Stimulated activated naive CD8-positive, alpha-beta T cell treated with anti-CD3 and anti-CD28 coated beads, Interleukin-15, Interleukin-2, amounts not matched to agents 100 ng/mL and 50 ng/mL, for 24 hours (primary cell): ENCODE measurements around the gene FNBP1.
"Not testable (repeated sequence)": the region's sequence is repeated elsewhere in the genome, so short reads cannot be mapped to it uniquely, and the experiment has no call there.

Source experiments
- H3K27ac Mint-ChIP-seq: one replicate; pipeline ENCODE4 v1.8.0; 2021; ENCODE audit warnings: mild to moderate bottlenecking, mixed read lengths
- H3K27me3 Mint-ChIP-seq: one replicate; pipeline ENCODE4 v1.8.0; 2021; ENCODE audit warnings: mixed read lengths
- H3K36me3 Mint-ChIP-seq: one replicate; pipeline ENCODE4 v1.8.0; 2021; ENCODE audit warnings: low read depth, mixed read lengths
- H3K4me1 Mint-ChIP-seq: one replicate; pipeline ENCODE4 v1.8.0; 2021; ENCODE audit warnings: low read depth, mixed read lengths
- H3K4me3 Mint-ChIP-seq: one replicate; pipeline ENCODE4 v1.8.0; 2021; ENCODE audit warnings: mild to moderate bottlenecking, mixed read lengths
- H3K9me3 Mint-ChIP-seq: one replicate; pipeline ENCODE4 v1.8.0; 2021; ENCODE audit warnings: mixed read lengths

The FNBP1 gene

DNA sequence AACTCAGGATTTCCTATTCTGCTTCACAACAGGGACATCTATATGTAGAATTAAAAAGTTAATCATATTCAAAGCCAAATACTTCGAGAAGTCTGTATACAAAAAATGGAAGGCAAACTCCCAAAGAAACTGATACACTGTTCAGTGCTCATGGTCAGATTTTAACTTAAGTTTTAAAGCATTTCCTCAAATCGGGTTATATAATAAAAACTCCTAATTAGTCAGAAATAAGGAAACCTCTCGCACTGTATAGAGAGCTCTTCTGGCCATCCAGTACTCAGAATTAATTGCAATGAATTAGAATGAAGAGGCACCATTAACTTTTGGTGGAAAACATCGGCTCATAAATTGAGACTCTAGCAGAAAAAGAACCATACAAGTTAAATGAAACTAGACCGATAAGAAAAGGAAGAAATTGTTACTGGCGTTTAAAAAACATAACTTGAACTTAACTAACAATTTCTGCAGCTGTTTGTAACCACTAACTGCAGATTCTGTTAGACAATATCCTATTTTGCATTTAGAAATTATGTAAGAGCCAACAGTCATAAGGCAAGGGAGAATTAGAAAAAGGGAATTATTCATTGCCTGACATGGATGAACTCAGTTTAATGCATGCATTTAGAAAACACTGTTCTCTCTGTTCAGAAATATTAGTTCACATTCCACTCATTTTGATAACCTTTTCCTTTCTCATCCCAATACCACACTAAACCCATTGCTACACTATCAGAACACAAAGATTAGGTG lies 96.6 kb downstream of the FNBP1 start:
- Mint-ChIP-seq H3K9me3 (peaks cover 9% of the 10 kb centered on the region), H3K27ac (peak overlapping the region; percentile 84), H3K4me1 (peaks cover 69% of the 10 kb centered on the region), H3K36me3 (peaks cover 72% of the 10 kb centered on the region), H3K27me3 (no peaks in the 10 kb centered on the region), H3K4me3 (peak overlapping the region; percentile 59)

DNA sequence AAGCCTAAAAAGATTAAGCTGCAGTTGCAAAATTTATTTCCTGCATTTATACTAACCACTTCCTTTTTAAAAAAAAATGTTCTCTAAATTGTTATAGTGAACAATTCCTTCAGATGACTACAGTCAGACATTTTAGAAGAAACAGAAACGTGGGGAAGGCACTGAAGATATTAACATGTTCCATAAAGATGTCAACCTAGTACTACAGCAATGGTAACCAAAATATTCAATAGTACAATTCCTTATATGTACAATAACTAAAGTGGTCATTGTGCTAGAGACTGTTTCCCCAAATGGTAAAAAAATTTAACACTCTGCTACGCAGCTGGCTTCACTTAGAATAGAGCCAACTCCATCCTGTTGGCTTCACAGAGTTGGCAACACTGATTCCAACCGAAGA lies 97.7 kb downstream of the FNBP1 start:
- peaks cover 67% of the 10 kb centered on the region for H3K4me1 Mint-ChIP-seq
- H3K27me3 Mint-ChIP-seq: no peaks in the 10 kb centered on the region
- no peak overlapping the region for H3K4me3 Mint-ChIP-seq
- peaks cover 9% of the 10 kb centered on the region for H3K9me3 Mint-ChIP-seq
- H3K27ac Mint-ChIP-seq: peak overlapping the region; percentile 55
- peaks cover 72% of the 10 kb centered on the region for H3K36me3 Mint-ChIP-seq

DNA sequence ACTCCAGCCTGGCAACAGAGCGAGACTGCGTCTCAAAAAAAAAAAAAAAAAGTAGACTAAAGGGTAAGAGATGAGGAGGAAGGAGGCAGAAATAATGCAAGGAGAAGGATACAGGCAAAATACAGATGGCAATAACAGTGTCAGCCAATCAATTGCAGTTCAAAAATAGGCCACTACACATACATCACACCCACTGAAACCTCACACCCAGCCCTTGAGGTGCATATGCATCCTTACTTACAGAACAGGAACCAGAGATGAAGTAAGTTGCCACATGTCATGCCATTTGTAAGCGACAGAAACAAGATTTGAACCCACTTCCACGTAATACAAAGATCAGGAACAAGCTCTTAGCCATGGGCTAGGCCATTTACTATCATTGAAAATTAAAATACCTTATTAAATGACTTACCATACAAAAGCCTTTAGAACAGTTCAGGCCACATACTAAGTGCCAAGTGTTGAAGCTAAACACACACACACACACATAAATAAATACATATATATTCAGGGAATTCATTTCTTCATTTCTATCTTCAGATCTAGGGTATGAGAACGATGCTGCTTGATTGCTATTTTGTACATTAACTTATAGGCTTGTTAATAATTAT lies 98.4 kb downstream of the FNBP1 start:
- peaks cover 72% of the 10 kb centered on the region for H3K36me3 Mint-ChIP-seq
- H3K4me3 Mint-ChIP-seq: peak overlapping the region; percentile 59
- H3K9me3 Mint-ChIP-seq: peaks cover 9% of the 10 kb centered on the region
- H3K27me3 Mint-ChIP-seq: no peaks in the 10 kb centered on the region
- H3K27ac Mint-ChIP-seq: peak overlapping the region; percentile 87
- H3K4me1 Mint-ChIP-seq: peaks cover 67% of the 10 kb centered on the region

DNA sequence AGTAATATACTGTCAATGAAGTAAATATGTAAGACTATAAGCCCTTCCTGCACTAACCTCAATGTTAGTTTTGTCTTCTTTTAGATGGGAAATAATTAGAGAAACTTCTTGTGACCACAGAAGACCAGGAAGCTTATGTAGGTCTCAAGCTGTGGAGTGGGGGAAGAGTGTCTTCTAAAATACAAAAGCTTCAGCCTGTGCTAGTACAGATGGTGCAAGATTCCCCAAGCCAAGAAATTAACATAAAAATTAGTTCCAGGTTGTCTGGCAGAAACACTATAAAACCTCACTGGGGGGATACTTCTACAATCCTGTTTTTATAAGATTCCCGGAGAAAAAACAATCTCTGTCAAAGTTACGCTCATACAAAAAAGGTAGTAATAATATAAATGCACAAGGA lies 103.6 kb downstream of the FNBP1 start:
- Mint-ChIP-seq H3K27me3 (no peaks in the 10 kb centered on the region), H3K4me1 (peaks cover 70% of the 10 kb centered on the region), H3K4me3 (no peak overlapping the region), H3K36me3 (peaks cover 72% of the 10 kb centered on the region), H3K27ac (peak overlapping the region; percentile 66), H3K9me3 (peaks cover 9% of the 10 kb centered on the region)

DNA sequence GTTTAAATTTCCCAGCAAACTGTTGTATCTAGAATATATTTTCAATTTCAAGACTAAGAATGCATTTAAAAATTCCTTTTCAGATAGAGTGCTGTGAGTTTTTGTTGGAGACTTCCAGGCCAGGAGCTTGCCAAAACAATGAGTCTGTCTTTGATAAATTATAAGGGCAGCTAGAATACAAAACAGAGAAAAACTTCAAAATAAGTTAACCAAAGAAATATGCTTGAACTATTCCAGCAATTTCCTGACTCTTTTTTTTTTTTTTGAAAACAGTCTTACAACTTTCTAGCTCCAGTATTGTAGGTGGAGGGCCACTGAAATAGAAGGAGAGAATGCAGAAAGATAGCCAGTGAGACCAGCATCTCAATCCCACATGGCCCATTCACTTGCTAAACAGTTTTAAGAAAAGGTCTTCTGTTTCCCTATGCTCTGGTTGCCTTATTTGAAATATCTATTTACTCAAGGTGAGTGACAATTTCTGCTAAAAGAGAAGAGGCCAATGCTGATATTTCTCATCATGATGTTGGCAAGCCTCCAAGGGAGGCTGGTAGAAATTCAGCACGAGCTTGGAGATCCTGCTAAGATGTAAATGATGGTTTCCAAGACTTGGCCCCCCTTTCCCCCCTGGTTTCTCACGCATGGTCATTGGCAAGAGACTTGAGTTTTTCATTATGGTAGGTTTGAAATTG lies 104.6 kb downstream of the FNBP1 start:
- Mint-ChIP-seq H3K36me3 (peaks cover 73% of the 10 kb centered on the region), H3K9me3 (peaks cover 5% of the 10 kb centered on the region), H3K27me3 (no peaks in the 10 kb centered on the region), H3K4me1 (peaks cover 70% of the 10 kb centered on the region), H3K27ac (peak overlapping the region; percentile 74), H3K4me3 (no peak overlapping the region)

DNA sequence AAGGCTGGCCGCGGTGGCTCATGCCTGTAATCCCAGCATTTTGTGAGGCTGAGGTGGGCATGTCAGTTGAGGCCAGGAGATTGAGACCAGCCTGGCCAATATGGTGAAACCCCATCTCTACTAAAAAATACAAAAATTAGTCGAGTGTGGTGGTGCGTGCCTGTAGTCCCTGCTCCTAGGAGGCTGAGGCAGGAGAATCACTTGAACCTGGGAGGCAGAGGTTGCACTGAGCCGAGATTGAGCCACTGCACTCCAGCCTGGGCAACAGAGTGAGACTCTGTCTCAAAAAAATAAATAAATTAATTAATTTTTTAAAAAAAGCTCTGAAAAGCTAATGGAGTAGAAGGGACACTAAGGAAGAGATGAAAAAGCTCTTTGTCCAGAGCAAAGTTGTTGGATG lies 105.1 kb downstream of the FNBP1 start:
- Mint-ChIP-seq H3K36me3 (peaks cover 68% of the 10 kb centered on the region), H3K4me1 (peaks cover 71% of the 10 kb centered on the region), H3K27ac (peak overlapping the region; percentile 74)
- H3K27me3 Mint-ChIP-seq, H3K9me3 Mint-ChIP-seq, H3K4me3 Mint-ChIP-seq: not testable (repeated sequence)

DNA sequence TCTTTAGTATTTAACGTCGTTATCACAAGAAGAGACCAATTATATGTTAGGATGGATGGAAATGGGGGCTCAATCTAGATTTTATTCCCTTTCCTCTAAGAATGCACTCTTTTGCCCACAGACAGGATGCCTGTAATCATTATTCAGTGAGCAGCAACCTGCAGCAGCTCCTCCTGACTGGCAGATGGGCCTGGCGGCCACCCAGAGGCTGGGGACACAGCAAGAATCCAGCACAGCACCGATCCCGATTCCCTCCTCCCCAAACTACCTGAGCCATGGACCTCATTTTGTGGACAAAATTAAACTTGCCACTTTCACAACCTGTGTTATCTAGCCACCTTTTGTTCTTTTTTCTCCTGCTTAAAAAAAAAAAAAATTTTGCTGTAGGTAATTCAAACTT lies 106.8 kb downstream of the FNBP1 start:
- Mint-ChIP-seq H3K9me3 (no peaks in the 10 kb centered on the region), H3K4me1 (peaks cover 80% of the 10 kb centered on the region), H3K4me3 (no peak overlapping the region), H3K27ac (peak overlapping the region; percentile 78), H3K36me3 (peaks cover 64% of the 10 kb centered on the region), H3K27me3 (no peaks in the 10 kb centered on the region)

DNA sequence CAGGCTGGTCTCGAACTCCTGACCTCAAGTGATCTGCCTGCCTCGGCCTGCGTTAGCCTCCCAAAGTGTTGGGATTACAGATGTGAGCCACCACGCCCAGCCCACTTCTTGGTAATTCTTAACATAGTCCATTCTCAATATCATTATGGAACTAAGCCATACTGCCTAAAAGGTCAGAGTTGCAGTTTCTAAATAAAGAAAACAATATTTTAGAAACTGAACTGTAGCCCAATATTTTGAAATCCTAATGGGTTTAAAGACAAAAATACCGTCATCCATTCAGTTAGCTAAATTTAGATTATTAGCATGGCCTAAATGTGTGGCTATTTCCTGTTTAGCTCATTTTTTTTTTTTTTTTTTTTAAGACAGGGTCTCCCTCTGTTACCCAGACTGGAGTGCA lies 108.2 kb downstream of the FNBP1 start:
- Mint-ChIP-seq H3K4me3 (peak overlapping the region; percentile 65), H3K27ac (peak overlapping the region; percentile 94), H3K9me3 (no peaks in the 10 kb centered on the region), H3K36me3 (peaks cover 61% of the 10 kb centered on the region), H3K4me1 (peaks cover 86% of the 10 kb centered on the region), H3K27me3 (no peaks in the 10 kb centered on the region)

DNA sequence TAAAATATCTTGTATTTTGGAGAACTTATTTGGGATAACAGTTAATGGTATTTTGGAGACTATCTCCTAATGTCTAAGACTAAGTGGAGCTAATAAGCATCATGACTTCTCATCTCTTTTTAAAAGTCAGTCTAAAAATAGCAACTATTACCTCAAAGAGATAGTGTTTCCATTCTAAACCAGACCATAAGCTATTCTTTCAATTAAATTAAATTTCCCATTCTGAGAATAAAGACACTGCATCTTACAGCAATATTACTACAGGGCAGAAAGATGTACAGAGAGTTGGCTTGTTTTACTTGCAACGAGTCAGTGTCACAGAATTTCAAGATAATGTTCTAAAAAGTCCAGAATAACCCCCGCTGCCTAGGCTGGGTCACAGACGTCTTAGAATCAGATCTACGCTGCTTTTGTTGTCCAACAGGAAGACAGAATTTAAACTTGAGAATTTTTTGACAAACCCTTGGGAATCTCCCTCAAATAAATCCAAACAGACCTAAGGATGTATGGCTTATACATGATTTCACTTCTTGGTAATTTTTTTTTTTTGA lies 108.9 kb downstream of the FNBP1 start:
- peak overlapping the region; percentile 94 for H3K27ac Mint-ChIP-seq
- no peaks in the 10 kb centered on the region for H3K9me3 Mint-ChIP-seq
- peaks cover 84% of the 10 kb centered on the region for H3K4me1 Mint-ChIP-seq
- peak overlapping the region; percentile 65 for H3K4me3 Mint-ChIP-seq
- H3K27me3 Mint-ChIP-seq: no peaks in the 10 kb centered on the region
- H3K36me3 Mint-ChIP-seq: peaks cover 60% of the 10 kb centered on the region

DNA sequence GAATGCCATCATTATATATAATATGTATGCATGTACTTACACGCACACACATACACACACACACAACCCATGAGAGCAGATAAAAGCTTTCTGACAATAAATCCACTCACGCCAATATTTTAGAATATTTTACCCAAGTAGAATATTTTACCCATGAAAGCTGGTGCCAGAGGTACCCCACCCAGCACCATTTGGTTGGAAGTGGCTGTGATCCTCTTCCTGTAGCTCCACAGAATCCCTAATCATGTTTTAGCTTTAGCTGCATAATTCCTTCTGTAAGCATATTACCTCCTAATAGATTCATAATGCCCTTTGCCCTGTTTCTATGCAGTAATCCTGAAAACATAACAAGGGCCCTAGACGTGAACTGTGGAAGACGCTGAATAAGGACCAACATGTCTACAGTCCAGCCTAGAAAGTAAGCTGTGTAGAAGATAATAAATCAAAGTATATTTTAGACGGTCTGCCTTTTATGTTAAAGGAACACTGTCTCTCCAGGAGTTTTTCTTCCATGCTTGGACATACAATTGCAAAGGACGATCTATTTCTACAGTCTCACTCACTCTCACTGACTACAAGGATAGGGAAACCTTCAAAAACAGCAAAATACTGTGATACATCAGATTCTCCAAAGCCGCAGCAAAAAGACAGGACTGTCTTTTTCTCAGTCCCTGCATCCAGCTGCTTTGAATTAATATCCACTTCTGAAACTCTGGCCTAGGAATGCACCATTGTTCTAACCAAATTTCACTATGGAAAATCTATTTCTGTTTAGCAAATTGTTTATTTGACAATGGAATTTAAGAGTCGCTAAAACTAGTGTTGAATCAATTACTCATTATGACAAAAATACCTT lies 109.6 kb downstream of the FNBP1 start:
- Mint-ChIP-seq H3K27ac (peak overlapping the region; percentile 94), H3K9me3 (no peaks in the 10 kb centered on the region), H3K27me3 (no peaks in the 10 kb centered on the region), H3K4me1 (peaks cover 78% of the 10 kb centered on the region), H3K4me3 (peak overlapping the region; percentile 65), H3K36me3 (peaks cover 60% of the 10 kb centered on the region)

DNA sequence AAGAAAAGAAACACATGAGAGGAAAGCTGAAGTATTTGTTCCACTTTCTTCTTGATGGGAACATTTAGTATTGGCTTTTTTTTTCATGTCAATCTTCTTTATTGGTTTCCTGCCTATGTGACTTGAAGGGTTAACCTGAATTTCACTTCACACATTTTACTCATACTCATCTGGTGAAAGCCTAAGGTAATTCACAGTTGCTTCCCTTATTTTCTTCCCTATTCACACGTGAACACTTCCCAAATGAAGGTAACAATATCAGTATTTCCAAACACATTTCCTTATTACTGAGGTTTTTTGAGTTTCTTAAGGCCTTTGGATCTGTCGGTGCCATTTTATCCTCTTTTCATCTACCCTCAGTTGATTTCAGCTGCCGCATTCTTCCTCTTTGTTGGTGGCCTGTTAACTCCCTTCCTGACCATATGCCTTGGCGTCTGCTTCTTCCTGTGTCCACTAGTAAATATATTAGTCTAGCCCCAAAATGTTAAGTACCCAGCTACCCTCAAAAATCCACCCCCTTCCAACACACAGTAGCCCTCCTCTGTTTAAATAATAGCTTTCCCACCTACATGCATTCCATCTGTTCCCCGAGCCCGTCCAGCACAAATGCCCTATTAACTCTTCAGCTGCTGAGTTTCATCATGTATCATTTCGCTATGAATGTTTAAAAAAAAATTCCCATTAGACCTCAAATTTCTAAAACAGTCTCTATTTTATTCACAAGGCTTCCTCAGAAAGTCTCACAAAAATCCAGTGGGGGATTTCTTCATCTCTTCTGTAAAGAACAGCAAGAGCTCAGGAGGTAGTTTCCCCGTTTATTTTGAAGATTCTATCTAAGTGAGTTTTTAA lies 110.5 kb downstream of the FNBP1 start:
- Mint-ChIP-seq H3K9me3 (no peaks in the 10 kb centered on the region), H3K36me3 (peaks cover 66% of the 10 kb centered on the region), H3K27ac (peak overlapping the region; percentile 94), H3K4me1 (peaks cover 74% of the 10 kb centered on the region), H3K4me3 (peak overlapping the region; percentile 65), H3K27me3 (no peaks in the 10 kb centered on the region)

DNA sequence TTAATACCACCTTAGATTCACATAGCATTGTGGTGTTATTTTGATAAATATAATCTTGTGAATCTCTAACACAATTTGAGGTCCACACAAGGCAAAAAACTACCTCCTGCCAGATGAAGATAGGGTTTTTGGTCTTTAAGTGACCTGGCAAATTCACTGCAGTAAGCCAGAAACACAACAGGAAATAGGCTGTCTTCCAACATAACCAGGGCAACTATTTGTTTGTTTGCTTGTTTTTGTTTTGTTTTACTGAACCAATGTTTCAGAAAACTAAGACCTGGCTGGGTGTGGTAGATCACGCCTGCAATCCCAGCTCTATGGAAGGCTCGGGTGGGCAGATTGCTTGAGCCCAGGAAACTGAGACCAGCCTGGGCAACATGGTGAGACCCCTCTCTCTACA lies 112.2 kb downstream of the FNBP1 start:
- peaks cover 69% of the 10 kb centered on the region for H3K36me3 Mint-ChIP-seq
- H3K4me1 Mint-ChIP-seq: peaks cover 61% of the 10 kb centered on the region
- H3K4me3 Mint-ChIP-seq: no peak overlapping the region
- no peaks in the 10 kb centered on the region for H3K27me3 Mint-ChIP-seq
- H3K9me3 Mint-ChIP-seq: no peaks in the 10 kb centered on the region
- peak overlapping the region; percentile 55 for H3K27ac Mint-ChIP-seq

DNA sequence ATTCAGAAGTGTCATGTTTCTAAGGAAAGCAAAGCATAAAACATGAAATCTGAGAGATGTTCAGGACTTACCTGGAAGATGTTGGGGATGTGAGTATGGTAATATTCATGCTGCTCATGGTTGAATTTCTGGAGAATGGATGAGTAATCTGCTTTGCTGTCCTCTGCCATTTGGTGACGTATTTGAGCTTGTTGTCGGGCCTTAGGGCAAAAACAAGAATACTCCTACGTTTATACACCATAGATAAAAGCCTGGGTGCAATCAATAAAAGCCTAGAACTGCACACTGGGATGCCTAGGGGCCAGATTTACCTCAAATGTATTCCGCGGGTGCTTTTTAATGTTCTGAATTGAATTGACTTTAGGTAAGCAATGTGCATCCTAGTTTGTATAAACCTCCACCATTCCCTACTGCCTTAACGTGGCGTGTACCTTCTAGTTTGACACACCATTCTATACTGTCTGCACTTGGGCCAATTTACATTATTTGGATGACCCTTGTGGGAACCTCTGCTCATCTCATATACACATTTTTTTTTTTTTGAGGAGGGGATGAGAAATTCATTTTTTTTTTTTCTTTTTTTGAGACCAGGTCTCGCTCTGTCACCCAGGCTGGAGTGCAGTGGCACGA lies 113.4 kb downstream of the FNBP1 start:
- H3K36me3 Mint-ChIP-seq: peaks cover 68% of the 10 kb centered on the region
- peaks cover 50% of the 10 kb centered on the region for H3K4me1 Mint-ChIP-seq
- peak overlapping the region; percentile 50 for H3K27ac Mint-ChIP-seq
- no peaks in the 10 kb centered on the region for H3K27me3 Mint-ChIP-seq
- no peaks in the 10 kb centered on the region for H3K9me3 Mint-ChIP-seq
- H3K4me3 Mint-ChIP-seq: no peak overlapping the region
